Liver (tissue), 3 donors: ENCODE results near the gene RTP4.

Experiments used
- CTCF ChIP-seq: fragments of 150-350 bp; IDR thresholded peaks from 2 replicates; pipeline ENCODE4 v1.5.1; 2017; ENCODE audit warnings: improper control_type of control experiment, low read depth, low read length; ENCODE audit not compliant: missing input control
- RAD21 ChIP-seq, 2 donors: IDR thresholded peaks; 2 replicates each; pipeline ENCODE4 v1.6.1; 2016; ENCODE audit warnings: antibody characterized with exemption in 2 of 2, mild to moderate bottlenecking in 2 of 2
- TAF1 ChIP-seq: conservative IDR thresholded peaks from 2 replicates; pipeline ENCODE4 v1.6.1; 2016; ENCODE audit warnings: antibody characterized with exemption, mild to moderate bottlenecking
- donor health status: healthy.
- donor health status: healthy.

GRCh38 chr3:187383246-187383645 is 15.1 kb downstream of the RTP4 start:
- no peak for TF ChIP-seq CTCF
- no peak for TF ChIP-seq RAD21 (IDR thresholded peaks at IDR 0.05)
- no peak for TF ChIP-seq TAF1
